ENCODE data around the gene NNT.

DNA sequence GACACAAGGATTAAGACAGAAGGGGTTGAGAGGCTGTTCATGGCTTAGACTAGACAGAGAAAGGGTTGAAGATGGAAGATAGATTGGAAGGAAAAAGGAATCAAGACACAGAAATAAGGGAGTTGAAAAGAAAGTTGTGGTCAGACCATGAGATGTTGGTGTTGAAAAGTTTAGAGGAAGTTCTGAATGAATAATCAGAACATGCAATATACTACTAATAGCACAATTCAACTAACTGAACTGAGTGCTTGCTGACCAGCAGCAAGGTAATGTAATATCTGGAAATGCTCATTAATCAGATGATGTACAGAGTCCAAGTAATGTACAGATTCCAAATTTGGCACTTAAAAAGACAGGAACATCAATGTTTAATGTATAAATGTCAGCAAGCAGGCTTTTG, 10.6 kb upstream of the NNT start:
- TF ChIP-seq TAF1 (IDR thresholded peaks at IDR 0.05; ENCODE audit: borderline replicate concordance, insufficient read depth, low read length) (no peak), POLR2AphosphoS5 (IDR thresholded peaks at IDR 0.05; ENCODE audit: low read depth, low read length) (no peak), SIN3A (IDR thresholded peaks at IDR 0.05; ENCODE audit: borderline replicate concordance, insufficient read depth, low read length) (no peak)

All from PFSK-1 (cell line).